ENCODE measurements around the gene HARBI1.
"Not testable (repeated sequence)": the region's sequence is repeated elsewhere in the genome, so short reads cannot be mapped to it uniquely, and the experiment has no call there.

The HARBI1 gene

GRCh38 chr11:46597155-46597554 is 19.9 kb downstream of the HARBI1 start:
- no peak for DNase-seq (ENCODE audit: low spot score)

GRCh38 chr11:46594785-46595184 is 22.2 kb downstream of the HARBI1 start:
- DNase-seq (ENCODE audit: low spot score): no peak

- no peak for DNase-seq (ENCODE audit: low spot score)
Observed at GRCh38 chr11:46594374-46594700, 22.7 kb downstream of the HARBI1 start.

- DNase-seq (ENCODE audit: low spot score): peak; percentile 93
Observed at GRCh38 chr11:46593550-46594373, 23.3 kb downstream of the HARBI1 start, which contains the start of gene AMBRA1. Gene AMBRA1, minus strand, starts transcription at chr11:46594023. Its CDS starts 45,643 bp downstream, at chr11:46548380.

- no peak for DNase-seq (ENCODE audit: low spot score)
Observed at GRCh38 chr11:46590740-46591605, 26.1 kb downstream of the HARBI1 start.

DNA sequence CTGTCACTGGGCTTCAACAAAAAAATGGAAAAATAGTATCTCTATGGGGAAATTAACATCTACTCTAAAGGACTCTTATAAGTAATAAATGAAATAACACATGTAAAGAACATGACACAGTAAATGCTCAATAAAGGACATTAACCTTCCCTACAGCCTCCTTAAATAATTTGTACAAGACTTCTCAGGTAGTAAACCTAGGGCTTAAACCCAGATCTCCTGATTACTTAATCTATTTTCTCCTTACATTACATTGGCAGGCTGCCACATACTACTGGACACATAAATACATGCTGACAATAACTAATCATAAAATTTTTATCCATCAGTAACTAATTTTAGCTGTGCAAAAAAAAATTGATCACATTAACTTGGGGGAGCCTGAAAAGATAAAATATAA is 28.1 kb downstream of the HARBI1 start:
- no peak for DNase-seq (ENCODE audit: low spot score)

DNA sequence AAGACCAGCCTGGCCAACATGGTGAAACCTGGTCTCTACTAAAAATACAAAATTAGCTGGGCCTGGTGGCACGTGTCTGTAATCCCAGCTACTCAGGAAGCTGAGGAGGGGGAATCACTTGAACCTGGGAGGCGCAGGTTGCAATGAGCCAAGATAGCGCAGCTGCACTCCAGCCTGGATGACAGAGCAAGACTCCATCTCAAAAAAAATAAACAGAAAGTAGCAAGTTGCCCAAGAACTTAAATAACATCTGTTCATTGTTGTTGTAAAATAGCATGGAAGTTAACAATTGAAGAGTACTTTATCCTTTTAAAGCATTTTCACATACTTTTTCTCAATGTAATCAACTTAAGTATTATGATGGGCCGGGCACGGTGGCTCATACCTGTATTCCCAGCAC is 28.9 kb downstream of the HARBI1 start:
- DNase-seq (ENCODE audit: low spot score): no peak

DNA sequence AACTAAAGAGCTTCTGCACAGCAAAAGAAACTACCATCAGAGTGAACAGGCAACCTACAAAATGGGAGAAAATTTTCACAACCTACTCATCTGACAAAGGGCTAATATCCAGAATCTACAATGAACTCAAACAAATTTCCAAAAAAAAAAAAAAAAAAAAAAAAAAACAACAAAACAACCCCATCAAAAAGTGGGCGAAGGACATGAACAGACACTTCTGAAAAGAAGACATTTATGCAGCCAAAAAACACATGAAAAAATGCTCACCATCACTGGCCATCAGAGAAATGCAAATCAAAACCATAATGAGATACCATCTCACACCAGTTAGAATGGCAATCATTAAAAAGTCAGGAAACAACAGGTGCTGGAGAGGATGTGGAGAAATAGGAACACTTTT is 33.5 kb downstream of the HARBI1 start:
- DNase-seq (ENCODE audit: low spot score): not testable (repeated sequence)

GRCh38 chr11:46582588-46582987 is 34.4 kb downstream of the HARBI1 start:
- no peak for DNase-seq (ENCODE audit: low spot score)

GRCh38 chr11:46577058-46577457 is 40.0 kb downstream of the HARBI1 start:
- no peak for DNase-seq (ENCODE audit: low spot score)

GRCh38 chr11:46574656-46575055 is 42.4 kb downstream of the HARBI1 start:
- DNase-seq (ENCODE audit: low spot score): no peak

GRCh38 chr11:46570790-46571398 is 46.1 kb downstream of the HARBI1 start:
- DNase-seq (ENCODE audit: low spot score): no peak

GRCh38 chr11:46565232-46565840 is 51.7 kb downstream of the HARBI1 start:
- no peak for DNase-seq (ENCODE audit: low spot score)

- no peak for DNase-seq (ENCODE audit: low spot score)
Observed at GRCh38 chr11:46564459-46564858, 52.6 kb downstream of the HARBI1 start.

DNA sequence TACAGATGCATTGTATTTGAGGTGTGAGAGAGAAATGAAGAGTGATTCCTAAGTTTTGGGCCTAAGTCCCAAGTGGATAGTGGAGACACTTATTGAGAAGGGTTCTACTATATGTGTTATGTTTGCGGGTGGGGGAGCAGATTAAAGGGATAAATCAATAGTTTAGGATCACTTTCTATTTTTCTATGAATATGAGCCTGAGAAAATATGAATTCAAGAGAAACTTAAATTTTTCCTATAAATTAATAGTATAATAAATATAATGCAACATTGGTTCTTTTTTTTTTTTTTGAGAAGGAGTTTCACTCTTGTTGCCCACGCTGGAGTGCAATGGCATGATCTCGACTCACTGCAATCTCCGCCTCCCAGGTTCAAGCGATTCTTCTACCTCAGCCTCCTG is 54.5 kb downstream of the HARBI1 start:
- no peak for DNase-seq (ENCODE audit: low spot score)

DNA sequence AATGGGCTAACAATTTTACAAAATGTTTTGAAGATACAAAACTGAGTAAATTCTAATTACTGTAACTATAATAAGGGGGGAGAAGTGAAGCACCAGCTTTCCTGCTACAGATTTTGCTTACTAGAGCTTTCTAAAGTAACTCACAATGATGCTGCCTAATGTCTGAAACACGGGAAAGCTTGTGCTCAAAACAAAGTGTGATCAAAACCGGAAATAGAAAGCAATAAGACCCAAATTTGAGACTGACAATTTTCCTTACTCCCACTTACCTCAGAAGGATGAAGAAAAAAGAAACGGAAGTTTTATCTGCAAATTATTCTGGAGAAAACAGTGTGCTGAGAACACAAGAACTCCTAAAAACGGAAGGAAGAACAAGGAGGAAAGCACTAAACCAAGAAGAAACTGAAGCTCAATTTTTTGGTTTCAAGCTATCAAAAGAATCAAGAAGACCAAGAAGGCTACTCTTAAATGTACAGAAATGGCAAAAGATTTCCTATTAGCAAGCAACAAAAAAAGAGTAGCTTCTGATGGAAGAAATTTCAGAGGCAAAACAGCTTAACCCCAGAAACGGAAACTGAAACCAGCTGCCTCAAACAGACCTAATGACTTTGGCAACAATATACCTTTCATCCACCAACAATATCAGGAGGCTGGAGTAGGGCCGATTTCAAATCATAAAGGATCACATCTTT is 56.6 kb downstream of the HARBI1 start:
- no peak for DNase-seq (ENCODE audit: low spot score)

DNA sequence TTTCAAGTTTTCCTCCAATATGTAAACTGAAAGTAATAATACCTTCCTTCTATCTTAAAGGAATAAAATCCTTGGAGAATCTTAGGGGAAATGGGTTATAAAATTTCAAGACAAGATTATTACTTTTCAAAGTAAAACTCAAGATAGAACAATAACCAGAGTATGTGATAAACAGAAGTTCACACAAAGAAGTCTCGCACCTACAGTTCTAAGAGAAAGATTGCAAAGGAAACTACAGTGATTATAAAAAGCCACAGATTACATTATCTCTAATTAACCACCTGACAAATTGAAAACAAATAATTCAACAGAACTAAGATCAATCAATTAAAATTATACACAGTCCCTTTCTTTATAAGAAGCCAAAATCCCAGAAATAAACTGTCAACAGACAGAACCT is 57.2 kb downstream of the HARBI1 start:
- DNase-seq (ENCODE audit: low spot score): no peak

GRCh38 chr11:46557684-46558151 is 59.3 kb downstream of the HARBI1 start:
- no peak for DNase-seq (ENCODE audit: low spot score)

DNA sequence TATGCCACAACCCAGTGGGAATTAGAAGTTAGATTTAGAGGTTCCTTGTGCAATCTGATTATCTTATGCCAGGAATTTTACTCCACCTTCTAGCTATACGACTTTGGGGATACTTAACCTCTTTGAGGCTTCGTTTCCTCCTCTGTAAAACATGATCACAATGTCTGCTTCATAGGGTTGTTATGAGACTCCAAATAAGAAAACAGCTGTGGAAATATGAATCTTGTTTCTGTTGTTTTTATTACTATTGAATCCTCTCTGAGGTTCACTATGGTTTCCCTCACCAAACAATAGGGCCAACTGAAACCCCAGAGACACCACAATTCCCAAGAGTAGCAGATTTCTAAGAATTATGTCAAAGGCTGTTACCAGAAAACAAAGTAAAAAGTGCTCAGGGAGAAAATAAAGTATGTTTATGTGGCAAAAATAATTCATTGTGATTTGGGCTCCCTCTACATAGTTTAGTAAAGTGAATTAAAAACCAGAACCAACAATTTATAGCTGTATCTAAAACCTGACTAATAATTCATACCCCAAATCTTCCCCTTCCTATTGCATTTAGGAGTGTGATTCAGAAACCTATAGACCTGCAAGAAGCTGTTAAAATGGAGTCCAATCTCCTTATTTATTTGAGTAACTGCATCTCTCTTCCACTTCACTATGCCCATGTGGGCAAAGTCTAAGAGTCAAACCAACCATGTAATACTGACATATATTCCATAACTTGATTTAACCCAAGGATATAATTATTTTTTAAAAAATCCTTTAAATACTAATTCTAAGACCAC is 61.6 kb downstream of the HARBI1 start:
- DNase-seq (ENCODE audit: low spot score): no peak

- DNase-seq (ENCODE audit: low spot score): no peak
Observed at GRCh38 chr11:46554213-46555147, 62.5 kb downstream of the HARBI1 start.

Measured in left forelimb (tissue), 1 donor.